GM21367 (cell line): ENCODE results near the gene TGM6.

Experiments
- ATAC-seq: cut with Tn5 transposase; IDR thresholded peaks from one replicate; pipeline ENCODE4 v1.9.1; 2021; ENCODE audit not compliant: unreplicated experiment

Gene TGM6

GRCh38 chr20:2380601-2381000, at the start of gene TGM6:
Gene TGM6, plus strand, starts transcription at chr20:2380901. Its CDS starts 68 bp downstream, at chr20:2380969.
- ATAC-seq, result no peak

GRCh38 chr20:2331106-2331505, 49.6 kb upstream of the TGM6 start:
- no peak for ATAC-seq

- ATAC-seq, result no peak
Observed at GRCh38 chr20:2331901-2332565, 48.7 kb upstream of the TGM6 start.

- ATAC-seq, result no peak
Observed at GRCh38 chr20:2332711-2333110, 48.0 kb upstream of the TGM6 start.

- ATAC-seq, result no peak
Observed at GRCh38 chr20:2333821-2334220, 46.9 kb upstream of the TGM6 start.

GRCh38 chr20:2335096-2335870, 45.4 kb upstream of the TGM6 start:
- no peak for ATAC-seq

DNA sequence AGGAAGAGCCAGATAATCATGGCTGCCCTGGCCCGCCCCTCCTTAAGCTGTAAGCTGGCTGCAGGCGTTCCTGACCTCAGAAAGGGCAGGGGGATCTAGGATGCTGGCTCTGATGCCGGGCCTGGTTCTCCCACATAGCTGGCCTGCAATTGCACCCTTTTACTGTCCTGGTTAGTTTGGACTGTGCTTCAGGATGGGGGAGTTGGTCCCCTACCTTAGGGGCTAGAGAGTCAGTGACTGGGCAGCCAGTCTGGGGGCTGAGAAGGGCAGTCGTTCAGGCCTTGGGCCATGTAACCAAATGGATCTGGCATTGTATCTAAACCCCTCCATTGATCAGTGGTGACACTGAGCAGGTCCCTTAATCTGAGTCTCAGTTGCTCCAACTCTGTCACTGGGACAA, 44.2 kb upstream of the TGM6 start:
- no peak for ATAC-seq

GRCh38 chr20:2337142-2337541, 43.6 kb upstream of the TGM6 start:
- ATAC-seq, result no peak

DNA sequence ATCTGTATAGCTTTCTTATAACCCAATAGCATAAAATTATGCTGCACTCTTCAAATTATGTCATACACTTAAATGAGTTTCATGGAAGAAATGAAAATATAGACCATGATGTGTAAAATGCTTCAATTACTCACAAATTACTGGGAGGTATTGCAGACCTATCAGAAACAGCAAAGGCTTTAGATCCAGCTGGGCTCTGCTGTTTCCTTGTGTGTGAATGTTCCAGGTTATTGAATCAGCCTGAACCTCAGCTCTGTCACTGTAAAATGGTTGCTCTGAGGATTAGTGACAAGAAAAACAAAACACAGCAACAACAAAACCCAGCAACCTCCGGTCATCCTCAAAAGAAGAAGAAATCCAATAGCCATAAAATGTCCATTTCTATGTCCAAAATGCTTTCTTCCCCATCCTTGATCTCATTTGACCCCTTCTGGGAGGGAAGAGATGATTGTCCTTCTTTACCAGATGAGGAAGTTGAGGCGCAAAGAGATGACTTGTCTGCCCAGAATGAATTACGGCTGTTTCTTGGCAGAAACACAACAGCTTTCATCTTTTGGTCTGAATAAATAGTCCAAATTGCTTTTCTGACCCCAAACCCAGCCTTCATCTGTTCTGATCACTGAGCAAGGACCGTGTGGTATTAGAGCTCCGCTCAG, 42.2 kb upstream of the TGM6 start:
- no peak for ATAC-seq

DNA sequence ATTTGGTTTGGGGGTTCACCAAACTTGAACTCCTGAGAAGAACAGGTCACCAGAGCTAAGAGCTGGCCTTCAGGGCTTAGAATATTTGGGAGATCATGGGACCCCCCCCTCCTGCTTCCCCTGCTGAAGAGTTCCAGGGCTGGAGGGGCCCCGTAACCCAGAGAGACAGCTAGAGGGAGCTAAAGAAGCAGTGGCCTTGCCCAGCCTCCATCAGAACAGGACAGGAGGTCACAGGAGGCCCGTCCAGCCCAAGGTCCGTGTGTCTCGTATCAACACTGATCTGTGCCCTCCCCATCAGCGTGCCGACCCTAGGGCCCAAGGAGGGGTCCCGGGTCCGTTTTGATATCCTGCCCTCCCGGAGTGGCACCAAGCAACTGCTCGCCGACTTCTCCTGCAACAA, 40.6 kb upstream of the TGM6 start:
- no peak for ATAC-seq

DNA sequence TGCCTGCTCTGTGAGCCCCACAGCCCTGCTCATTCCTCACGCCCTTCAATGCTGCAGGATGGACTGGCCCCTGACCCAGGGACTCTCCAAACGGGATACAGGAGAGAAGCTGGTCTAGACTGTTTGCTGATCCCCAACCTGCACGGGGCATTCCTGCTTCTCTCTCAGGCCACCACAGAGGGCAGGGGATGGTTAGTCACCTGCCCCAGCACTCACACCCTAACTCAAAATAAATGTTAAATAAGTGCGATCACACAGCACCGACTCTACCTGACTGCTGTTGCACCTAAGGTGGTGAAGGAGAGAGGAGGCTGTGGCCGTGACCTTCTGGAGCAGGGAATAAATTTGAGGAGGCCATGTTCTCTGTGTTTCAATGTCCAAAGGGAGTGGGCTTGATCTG, 39.9 kb upstream of the TGM6 start:
- ATAC-seq, result no peak

DNA sequence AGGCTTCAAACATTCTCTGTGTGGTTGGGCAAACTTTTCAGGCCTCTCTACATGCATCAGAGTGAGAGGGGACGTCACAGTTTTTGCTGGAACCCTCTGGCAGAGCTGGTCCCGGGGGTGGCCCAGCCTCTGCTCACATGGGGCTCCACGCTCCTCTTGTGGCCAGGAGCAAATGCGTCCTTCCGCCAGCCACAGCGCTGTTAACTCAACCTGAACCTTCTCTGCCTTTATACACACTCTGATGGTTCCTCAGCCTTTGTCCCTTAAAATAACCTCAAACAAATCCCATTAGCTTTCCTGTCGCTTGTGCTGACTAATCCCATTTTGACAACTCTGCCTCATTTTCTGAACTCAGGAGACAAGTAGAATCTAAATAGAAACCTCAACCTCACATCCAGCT, 39.4 kb upstream of the TGM6 start:
- no peak for ATAC-seq

GRCh38 chr20:2342243-2342642, 38.5 kb upstream of the TGM6 start:
- ATAC-seq, result no peak

DNA sequence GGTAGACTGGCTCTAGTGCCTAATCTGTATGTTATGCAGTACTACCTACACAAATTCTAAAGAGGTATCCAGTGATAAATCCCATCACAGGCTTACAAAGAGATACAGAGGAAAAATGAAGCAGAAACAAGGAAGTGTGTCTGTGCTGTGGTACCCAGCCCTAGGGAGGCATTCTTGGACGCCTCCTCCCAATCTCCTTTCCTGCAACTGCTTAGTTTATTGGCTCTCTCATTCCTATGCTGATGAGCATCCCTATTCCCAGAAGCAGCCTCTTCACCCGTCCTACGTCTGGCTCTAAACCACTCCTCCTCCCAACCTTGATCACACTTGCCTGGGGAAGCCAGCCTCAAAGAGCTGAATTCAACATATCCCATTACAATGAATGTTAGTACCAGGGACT, 34.5 kb upstream of the TGM6 start:
- no peak for ATAC-seq

- no peak for ATAC-seq
Observed at GRCh38 chr20:2348336-2348735, 32.4 kb upstream of the TGM6 start.

DNA sequence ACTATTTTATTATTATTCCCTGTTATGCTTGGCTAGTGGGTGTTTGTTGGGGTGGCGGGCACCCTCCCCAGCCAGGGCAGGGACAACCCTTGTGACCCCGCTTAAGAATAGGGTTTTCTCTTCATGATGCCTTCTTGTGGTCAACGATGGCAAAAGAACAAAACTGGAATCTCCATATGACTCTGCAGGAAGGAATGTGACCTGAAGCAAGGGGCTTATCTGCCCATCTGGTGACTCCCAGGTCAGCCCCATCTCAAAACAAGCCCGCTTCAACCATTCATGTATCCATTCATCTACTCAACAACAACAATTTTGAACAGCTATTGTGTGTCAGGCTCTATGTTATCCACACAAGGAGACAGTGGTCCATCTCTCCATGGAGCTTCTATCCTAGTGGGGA, 30.9 kb upstream of the TGM6 start:
- no peak for ATAC-seq

- no peak for ATAC-seq
Observed at GRCh38 chr20:2350606-2351005, 30.1 kb upstream of the TGM6 start.

DNA sequence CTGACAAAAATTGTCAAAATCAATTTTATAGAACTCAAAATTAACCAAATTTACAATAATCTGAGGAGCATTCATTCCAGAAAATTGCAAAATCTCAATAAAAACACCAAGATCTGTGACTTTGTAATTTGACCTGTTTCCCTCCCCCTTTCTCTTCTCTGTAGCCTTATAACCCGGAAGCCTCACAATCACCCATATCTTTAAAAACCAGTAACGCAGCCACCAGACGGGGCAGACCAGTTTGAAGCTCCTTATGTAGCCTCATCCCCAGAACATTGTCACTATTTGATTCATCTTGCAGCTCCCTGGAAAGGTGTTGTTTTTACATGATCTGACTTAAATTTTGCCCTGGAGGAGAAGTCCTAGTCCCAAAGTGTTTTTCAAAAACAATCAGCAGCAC, 27.5 kb upstream of the TGM6 start:
- no peak for ATAC-seq

- ATAC-seq, result no peak
Observed at GRCh38 chr20:2357114-2357513, 23.6 kb upstream of the TGM6 start.

DNA sequence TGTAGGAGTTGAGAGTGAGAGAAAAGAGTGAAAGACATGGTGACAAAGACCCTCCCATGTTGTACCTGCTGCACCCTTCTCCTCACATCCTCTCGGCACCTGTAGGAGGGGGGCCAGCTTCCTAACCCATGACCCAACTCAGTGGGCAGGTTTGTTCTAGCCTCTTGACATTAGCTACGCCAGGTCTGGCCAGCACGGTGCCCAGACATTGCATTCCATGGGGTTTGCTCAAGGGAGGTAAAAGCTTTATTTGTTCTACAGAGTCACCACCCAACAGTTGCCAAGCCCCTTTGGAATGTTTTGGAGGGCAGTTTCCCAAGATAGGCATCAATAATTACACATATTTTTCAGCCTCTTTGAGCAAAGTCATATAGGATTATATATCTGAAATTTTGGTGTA, 22.7 kb upstream of the TGM6 start:
- ATAC-seq, result no peak

DNA sequence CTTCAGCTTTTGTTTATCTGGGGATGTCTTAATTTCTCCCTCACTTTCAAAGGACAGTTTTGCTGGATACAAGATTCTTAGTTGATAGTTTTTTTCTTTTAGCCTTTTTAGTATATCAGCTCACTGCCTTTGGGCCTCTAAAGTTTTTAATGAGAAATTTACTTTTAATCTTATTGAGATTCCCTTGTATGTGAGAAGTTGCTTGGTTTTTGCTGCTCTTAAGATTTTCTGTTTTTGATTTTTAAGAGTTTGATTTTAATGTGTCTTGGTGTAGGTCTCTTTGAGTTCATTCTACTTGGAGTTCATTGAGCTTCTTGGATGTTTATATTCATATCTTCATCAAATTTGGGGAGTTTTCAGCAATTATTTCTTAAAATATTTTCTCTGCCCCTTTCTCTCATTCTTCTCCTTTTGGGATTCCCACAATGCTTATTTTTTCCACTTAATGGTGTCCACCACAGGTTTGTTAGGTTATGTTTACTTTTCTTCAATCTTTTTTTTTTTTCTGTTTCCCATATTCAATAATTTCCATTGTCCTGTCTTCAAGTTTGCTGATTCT, 19.6 kb upstream of the TGM6 start:
- ATAC-seq, result no peak

DNA sequence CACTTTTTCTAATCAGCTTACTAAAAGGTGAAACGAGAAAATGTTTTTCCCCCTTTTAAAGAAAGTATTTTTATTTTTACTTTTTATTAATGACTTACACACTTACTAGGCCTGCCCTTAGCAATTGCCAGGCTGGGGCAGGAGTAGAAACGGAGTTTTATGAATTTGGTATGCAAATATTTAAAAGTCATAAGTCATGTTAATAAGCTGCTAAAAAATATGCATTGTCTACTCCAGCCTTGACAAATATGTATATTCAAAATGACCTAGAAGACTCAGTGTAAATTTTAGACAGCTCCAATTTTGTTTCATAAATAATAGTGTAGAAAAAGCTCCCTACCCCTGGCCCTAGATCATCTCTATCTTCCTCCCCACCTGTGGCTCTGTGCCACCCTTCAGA, 17.5 kb upstream of the TGM6 start:
- ATAC-seq, result no peak
